GM12864 (cell line): ENCODE measurements around the gene WDR20.
"Not testable (repeated sequence)": the region's sequence is repeated elsewhere in the genome, so short reads cannot be mapped to it uniquely, and the experiment has no call there.

ENCODE experiments used
- DNase-seq: peaks from one replicate; pipeline ENCODE4 v3.0.0-alpha.2; 2011; ENCODE audit warnings: low read depth
- H3K4me3 ChIP-seq: 2 replicates; pipeline ENCODE4 v1.5.1; 2011; ENCODE audit warnings: mild to moderate bottlenecking, low read depth, low read length, control low read depth
- CTCF ChIP-seq: IDR thresholded peaks from 2 replicates; pipeline ENCODE4 v1.5.1; 2011; ENCODE audit warnings: low read depth, mild to moderate bottlenecking, moderate library complexity, low read length, control low read depth, inconsistent platforms; ENCODE audit errors: missing control alignments

WDR20 gene

GRCh38 chr14:102117852-102118251, 21.8 kb upstream of the WDR20 start:
- DNase-seq = no peak
- no peak for TF ChIP-seq CTCF
- H3K4me3 ChIP-seq = no peak overlapping the region

- no peak overlapping the region for H3K4me3 ChIP-seq
- TF ChIP-seq CTCF = no peak
- DNase-seq = no peak
Measured at GRCh38 chr14:102120888-102121287, 18.8 kb upstream of the WDR20 start.

GRCh38 chr14:102121567-102121966, 18.1 kb upstream of the WDR20 start:
- TF ChIP-seq CTCF = no peak
- no peak for DNase-seq

GRCh38 chr14:102124419-102124818, 15.3 kb upstream of the WDR20 start:
- no peak overlapping the region for H3K4me3 ChIP-seq
- no peak for TF ChIP-seq CTCF
- DNase-seq = no peak

More at GRCh38 chr14:102121567-102121966, 18.1 kb upstream of the WDR20 start:
- H3K4me3 ChIP-seq = no peak overlapping the region

- no peak for DNase-seq
- TF ChIP-seq CTCF = no peak
- H3K4me3 ChIP-seq = no peak overlapping the region
Measured at GRCh38 chr14:102125546-102125945, 14.2 kb upstream of the WDR20 start.

- no peak overlapping the region for H3K4me3 ChIP-seq
- no peak for TF ChIP-seq CTCF
- DNase-seq = no peak
Measured at GRCh38 chr14:102126807-102127455, 12.8 kb upstream of the WDR20 start.

GRCh38 chr14:102131741-102132140, 8.0 kb upstream of the WDR20 start:
- no peak for DNase-seq
- TF ChIP-seq CTCF = no peak
- H3K4me3 ChIP-seq = no peak overlapping the region

- DNase-seq, H3K4me3 ChIP-seq: not testable (repeated sequence)
Measured at GRCh38 chr14:102134021-102134420, 5.7 kb upstream of the WDR20 start.

GRCh38 chr14:102134719-102135118, 5.0 kb upstream of the WDR20 start:
- DNase-seq, H3K4me3 ChIP-seq: not testable (repeated sequence)

- H3K4me3 ChIP-seq, DNase-seq: not testable (repeated sequence)
Measured at GRCh38 chr14:102135456-102135855, 4.2 kb upstream of the WDR20 start.
